ENCODE measurements around the gene PTPRH.

The PTPRH gene

GRCh38 chr19:55244004-55244680, 34.8 kb upstream of the PTPRH start:
- no peak for DNase-seq

- no peak for DNase-seq
These were observed 33.2 kb upstream of the PTPRH start for GRCh38 chr19:55242517-55242916.

- no peak for DNase-seq
These were observed 32.7 kb upstream of the PTPRH start for GRCh38 chr19:55241935-55242464.

GRCh38 chr19:55241143-55241934, 32.0 kb upstream of the PTPRH start:
- no peak for DNase-seq

GRCh38 chr19:55240713-55241020, 31.4 kb upstream of the PTPRH start:
- no peak for DNase-seq

GRCh38 chr19:55239004-55239403, 29.7 kb upstream of the PTPRH start:
- DNase-seq = no peak

GRCh38 chr19:55238030-55238429, 28.7 kb upstream of the PTPRH start:
- DNase-seq = no peak

- no peak for DNase-seq
These were observed 23.7 kb upstream of the PTPRH start for GRCh38 chr19:55232986-55233385.

GRCh38 chr19:55232286-55232602, 22.9 kb upstream of the PTPRH start:
- DNase-seq = no peak

- no peak for DNase-seq
These were observed 22.3 kb upstream of the PTPRH start for GRCh38 chr19:55231391-55232285.

- no peak for DNase-seq
These were observed 21.5 kb upstream of the PTPRH start for GRCh38 chr19:55230780-55231179.

GRCh38 chr19:55230329-55230728, 21.0 kb upstream of the PTPRH start:
- DNase-seq = no peak

GRCh38 chr19:55229789-55230182, 20.5 kb upstream of the PTPRH start:
- DNase-seq = no peak

GRCh38 chr19:55229145-55229788, 20.0 kb upstream of the PTPRH start:
- no peak for DNase-seq

GRCh38 chr19:55228403-55229031, 19.2 kb upstream of the PTPRH start, which contains the start of gene TMEM86B:
Gene TMEM86B, minus strand, starts transcription at chr19:55228763. Its CDS starts 22 bp downstream, at chr19:55228741.
- no peak for DNase-seq

GRCh38 chr19:55228015-55228391, 18.7 kb upstream of the PTPRH start:
- no peak for DNase-seq

GRCh38 chr19:55227241-55228014, 18.1 kb upstream of the PTPRH start:
- no peak for DNase-seq

GRCh38 chr19:55226788-55227187, 17.5 kb upstream of the PTPRH start:
- no peak for DNase-seq

- no peak for DNase-seq
These were observed 17.0 kb upstream of the PTPRH start for GRCh38 chr19:55226273-55226672.

- DNase-seq = no peak
These were observed 16.2 kb upstream of the PTPRH start for GRCh38 chr19:55225415-55225958.

Data from inflammatory macrophage (primary cell).